Measurements from ENCODE around the gene PRKAA1. TPM values are rescaled to one million over a fixed set of nuclear protein-coding genes. Genes with fewer than 3 reads are reported as not detected.
A peak's percentile ranks its signal among the peaks of the same experiment; 100 is the strongest.

Gene PRKAA1
- total RNA-seq, 1 experiment from 2014 or later, result 31.2 TPM

DNA sequence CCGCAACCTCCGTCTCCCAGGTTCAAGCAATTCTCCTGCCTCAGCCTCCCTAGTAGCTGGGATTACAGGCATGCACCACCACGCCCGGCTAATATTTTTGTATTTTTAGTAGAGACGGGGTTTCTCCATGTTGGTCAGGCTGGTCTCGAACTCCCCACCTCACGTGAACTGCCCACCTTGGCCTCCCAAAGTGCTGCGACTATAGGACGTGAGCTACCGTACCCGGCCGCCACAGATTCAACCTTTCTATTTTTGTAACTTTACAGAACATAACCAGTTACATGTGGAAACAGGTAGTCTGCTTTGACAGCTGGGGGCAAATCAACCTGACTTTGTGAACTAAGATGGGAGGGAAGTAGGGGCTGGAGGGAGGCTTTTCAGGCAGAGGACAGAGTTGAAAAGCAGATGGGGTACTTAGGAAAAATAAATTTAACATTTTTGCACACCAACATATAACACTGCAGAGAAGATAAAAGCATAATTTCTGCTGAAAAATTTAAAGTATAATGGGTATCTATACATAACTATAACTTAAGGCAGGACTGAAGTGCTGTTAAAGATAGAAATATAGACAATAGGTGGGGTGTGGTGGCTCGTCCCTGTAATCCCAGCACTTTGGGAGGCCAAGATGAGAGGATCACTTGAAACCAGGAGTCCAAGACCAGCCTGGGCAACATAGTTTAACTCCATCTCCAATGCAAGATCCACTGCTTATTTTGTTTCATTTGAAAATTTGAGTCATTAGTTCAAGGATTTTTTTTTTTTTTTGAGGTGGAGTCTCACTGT lies 31.8 kb upstream of the PRKAA1 start (continued):
- TF ChIP-seq, protein P1, sequence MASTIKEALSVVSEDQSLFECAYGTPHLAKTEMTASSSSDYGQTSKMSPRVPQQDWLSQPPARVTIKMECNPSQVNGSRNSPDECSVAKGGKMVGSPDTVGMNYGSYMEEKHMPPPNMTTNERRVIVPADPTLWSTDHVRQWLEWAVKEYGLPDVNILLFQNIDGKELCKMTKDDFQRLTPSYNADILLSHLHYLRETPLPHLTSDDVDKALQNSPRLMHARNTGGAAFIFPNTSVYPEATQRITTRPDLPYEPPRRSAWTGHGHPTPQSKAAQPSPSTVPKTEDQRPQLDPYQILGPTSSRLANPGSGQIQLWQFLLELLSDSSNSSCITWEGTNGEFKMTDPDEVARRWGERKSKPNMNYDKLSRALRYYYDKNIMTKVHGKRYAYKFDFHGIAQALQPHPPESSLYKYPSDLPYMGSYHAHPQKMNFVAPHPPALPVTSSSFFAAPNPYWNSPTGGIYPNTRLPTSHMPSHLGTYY (CRISPR knock-in tag; IDR thresholded peaks at IDR 0.05), result peak; percentile 39; the same call in 1 of the 2 replicates
- TF ChIP-seq, protein P2, sequence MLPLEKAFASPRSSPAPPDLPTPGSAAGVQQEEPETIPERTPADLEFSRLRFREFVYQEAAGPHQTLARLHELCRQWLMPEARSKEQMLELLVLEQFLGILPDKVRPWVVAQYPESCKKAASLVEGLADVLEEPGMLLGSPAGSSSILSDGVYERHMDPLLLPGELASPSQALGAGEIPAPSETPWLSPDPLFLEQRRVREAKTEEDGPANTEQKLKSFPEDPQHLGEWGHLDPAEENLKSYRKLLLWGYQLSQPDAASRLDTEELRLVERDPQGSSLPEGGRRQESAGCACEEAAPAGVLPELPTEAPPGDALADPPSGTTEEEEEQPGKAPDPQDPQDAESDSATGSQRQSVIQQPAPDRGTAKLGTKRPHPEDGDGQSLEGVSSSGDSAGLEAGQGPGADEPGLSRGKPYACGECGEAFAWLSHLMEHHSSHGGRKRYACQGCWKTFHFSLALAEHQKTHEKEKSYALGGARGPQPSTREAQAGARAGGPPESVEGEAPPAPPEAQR (CRISPR knock-in tag; IDR thresholded peaks at IDR 0.05), result no peak

DNA sequence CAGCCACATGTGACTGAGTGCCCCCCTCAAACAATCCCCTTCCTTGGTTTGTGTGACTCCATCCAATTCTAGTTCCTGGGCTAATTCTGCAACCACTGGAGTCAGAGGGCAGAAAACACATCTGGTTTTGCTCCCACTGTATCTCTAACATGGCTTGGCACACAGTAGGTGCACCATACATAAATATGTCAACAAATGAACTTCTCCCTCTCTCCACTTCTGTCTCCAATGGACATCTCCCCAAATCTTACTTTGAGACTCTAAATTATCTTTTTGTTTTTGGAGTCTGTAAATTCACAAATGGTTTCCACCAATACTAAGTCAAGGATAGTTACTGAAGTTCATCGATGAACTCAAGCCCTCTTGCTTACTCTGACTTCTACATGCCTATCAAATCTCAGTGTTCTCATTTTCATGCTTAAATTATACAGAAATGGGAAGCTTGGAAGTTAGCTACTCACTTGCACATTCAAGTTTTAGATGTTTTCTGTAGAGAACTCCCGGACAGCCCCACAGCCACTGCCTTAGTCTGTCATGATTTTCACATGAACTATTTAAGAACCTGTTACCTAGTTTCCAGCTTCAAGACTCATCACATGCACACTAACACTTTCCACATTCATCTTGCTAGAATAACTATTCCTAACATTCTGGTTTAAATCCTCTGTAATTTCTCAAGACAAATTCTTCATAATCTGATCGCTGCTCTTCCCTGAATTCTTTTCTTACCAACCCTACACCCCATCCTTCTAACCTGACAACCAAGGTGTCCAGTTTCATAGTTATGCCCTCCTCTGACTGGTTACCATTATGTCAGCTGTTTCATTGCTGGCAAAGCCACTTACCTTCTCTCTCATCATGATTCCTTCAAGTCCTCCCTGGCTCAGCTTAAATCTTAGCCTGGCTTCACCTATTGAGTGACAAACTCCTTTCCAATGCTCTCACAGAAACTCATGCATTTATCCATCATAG lies 30.8 kb upstream of the PRKAA1 start:
- ATAC-seq, result no peak
- no peak for DNase-seq (ENCODE audit: low spot score)
- ChIA-PET CTCF (no interaction called here), POLR2A (interaction anchor here (0.6 kb wide), 1 partner anchor 12 kb away, joined by 3 read pairs; the partner anchor contains the start of gene CARD6)
- H3K36me3 Mint-ChIP-seq, result peaks cover 82% of the 10 kb centered on the region
- TF ChIP-seq, protein P3, sequence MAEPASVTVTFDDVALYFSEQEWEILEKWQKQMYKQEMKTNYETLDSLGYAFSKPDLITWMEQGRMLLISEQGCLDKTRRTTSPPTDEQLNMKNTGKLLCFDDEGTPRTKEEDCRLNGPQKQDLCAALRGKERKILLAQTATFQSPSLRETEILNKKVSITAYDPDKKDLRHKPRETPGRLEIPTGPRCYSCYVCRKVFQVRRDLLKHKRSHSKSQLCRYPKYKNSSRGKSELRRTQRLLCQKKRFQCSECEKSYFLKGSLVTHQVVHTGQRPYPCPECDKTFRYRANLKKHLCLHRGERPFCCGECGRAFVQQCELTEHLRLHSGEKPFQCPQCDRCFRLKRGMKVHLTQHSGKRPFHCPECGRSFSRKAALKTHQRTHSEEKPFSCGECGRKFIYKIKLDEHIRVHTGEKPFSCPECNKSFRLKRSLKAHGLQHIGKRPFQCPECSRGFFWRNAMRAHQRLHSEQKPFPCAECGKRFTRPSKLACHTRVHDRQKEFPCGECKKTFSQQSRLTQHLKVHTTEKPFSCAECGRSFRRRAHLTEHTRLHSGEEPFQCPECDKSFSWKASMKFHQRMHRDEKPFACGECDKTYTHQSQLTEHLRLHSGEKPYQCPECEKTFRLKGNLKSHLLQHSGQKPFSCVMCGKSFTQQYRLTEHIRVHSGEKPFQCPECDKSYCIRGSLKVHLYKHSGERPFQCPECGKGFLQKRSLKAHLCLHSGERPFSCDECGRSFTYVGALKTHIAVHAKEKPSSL (CRISPR knock-in tag; conservative IDR thresholded peaks at IDR 0.05), result peak; percentile 92
- TF ChIP-seq PRRX2 (CRISPR knock-in tag; IDR thresholded peaks at IDR 0.05), result peak; percentile 88
- peak; percentile 75; the same call in 1 of the 2 replicates for TF ChIP-seq EMX1 (CRISPR knock-in tag; IDR thresholded peaks at IDR 0.05)
- TF ChIP-seq HMGA2 (CRISPR knock-in tag; IDR thresholded peaks at IDR 0.05), result no peak
- peak; percentile 68 for TF ChIP-seq ZNF671 (CRISPR knock-in tag; IDR thresholded peaks at IDR 0.05)
- peak; percentile 88 for TF ChIP-seq ZNF416 (CRISPR knock-in tag; IDR thresholded peaks at IDR 0.05)
- TF ChIP-seq SMAD4 (CRISPR knock-in tag; IDR thresholded peaks at IDR 0.05), result no peak
- TF ChIP-seq, protein P4, sequence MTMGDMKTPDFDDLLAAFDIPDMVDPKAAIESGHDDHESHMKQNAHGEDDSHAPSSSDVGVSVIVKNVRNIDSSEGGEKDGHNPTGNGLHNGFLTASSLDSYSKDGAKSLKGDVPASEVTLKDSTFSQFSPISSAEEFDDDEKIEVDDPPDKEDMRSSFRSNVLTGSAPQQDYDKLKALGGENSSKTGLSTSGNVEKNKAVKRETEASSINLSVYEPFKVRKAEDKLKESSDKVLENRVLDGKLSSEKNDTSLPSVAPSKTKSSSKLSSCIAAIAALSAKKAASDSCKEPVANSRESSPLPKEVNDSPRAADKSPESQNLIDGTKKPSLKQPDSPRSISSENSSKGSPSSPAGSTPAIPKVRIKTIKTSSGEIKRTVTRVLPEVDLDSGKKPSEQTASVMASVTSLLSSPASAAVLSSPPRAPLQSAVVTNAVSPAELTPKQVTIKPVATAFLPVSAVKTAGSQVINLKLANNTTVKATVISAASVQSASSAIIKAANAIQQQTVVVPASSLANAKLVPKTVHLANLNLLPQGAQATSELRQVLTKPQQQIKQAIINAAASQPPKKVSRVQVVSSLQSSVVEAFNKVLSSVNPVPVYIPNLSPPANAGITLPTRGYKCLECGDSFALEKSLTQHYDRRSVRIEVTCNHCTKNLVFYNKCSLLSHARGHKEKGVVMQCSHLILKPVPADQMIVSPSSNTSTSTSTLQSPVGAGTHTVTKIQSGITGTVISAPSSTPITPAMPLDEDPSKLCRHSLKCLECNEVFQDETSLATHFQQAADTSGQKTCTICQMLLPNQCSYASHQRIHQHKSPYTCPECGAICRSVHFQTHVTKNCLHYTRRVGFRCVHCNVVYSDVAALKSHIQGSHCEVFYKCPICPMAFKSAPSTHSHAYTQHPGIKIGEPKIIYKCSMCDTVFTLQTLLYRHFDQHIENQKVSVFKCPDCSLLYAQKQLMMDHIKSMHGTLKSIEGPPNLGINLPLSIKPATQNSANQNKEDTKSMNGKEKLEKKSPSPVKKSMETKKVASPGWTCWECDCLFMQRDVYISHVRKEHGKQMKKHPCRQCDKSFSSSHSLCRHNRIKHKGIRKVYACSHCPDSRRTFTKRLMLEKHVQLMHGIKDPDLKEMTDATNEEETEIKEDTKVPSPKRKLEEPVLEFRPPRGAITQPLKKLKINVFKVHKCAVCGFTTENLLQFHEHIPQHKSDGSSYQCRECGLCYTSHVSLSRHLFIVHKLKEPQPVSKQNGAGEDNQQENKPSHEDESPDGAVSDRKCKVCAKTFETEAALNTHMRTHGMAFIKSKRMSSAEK (CRISPR knock-in tag; IDR thresholded peaks at IDR 0.05; ENCODE audit: borderline replicate concordance), result peak; percentile 94
- TF ChIP-seq ELF4 (CRISPR knock-in tag; IDR thresholded peaks at IDR 0.05; ENCODE audit: low read depth), result no peak
- peak; percentile 62; the same call in 1 of the 2 replicates for TF ChIP-seq NFATC4 (CRISPR knock-in tag; IDR thresholded peaks at IDR 0.05)
- TF ChIP-seq, protein P1 (CRISPR knock-in tag; IDR thresholded peaks at IDR 0.05), result peak; percentile 92; the same call in 1 of the 2 replicates
- TF ChIP-seq, protein P5, sequence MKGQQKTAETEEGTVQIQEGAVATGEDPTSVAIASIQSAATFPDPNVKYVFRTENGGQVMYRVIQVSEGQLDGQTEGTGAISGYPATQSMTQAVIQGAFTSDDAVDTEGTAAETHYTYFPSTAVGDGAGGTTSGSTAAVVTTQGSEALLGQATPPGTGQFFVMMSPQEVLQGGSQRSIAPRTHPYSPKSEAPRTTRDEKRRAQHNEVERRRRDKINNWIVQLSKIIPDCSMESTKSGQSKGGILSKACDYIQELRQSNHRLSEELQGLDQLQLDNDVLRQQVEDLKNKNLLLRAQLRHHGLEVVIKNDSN (CRISPR knock-in tag; IDR thresholded peaks at IDR 0.05), result no peak
- peak overlapping the region; percentile 94 for H3K27ac Mint-ChIP-seq
- no peaks in the 10 kb centered on the region for H3K27me3 Mint-ChIP-seq (ENCODE audit: low read depth)
- no peak overlapping the region for H3K4me3 Mint-ChIP-seq
- H3K4me1 Mint-ChIP-seq, result peaks cover 47% of the 10 kb centered on the region
- H3K9me3 Mint-ChIP-seq, result no peaks in the 10 kb centered on the region

Measured in WTC11 (cell line).